ENCODE results near the gene GALNT5. TPM values are rescaled to one million over a fixed set of nuclear protein-coding genes. Genes with fewer than 3 reads are reported as not detected.

Gene GALNT5
- total and polyA plus RNA-seq, 10 of the 15 experiments (the other 5 are each of a cell fraction or from before 2014, with no cell fraction given), result under 0.01 to 0.25 (median 0.03) TPM; not detected in 4

- TF ChIP-seq RAD21 (IDR thresholded peaks at IDR 0.05; ENCODE audit: insufficient read depth, low read depth, low read length) (no peak), PML (IDR thresholded peaks at IDR 0.05; ENCODE audit: low read length) (no peak)
Measured at GRCh38 chr2:157349949-157350515, 92.5 kb downstream of the GALNT5 start (continued).

- Histone ChIP-seq H3K27me3 (replicated peaks in 1 of 2; ENCODE audit: control insufficient read depth in 2 of 2, insufficient read depth in 2 of 2, low read length in 1 of 2) (no peaks in the 10 kb centered on the region), H3K4me1 (ENCODE audit: control insufficient read depth, insufficient read depth, low read length) (no peaks in the 10 kb centered on the region), H2AFZ (ENCODE audit: control insufficient read depth, low read depth, low read length) (no peak overlapping the region), H3K27ac (ENCODE audit: control insufficient read depth, insufficient read depth) (no peak overlapping the region), H3K9me3 (replicated peaks; ENCODE audit: control insufficient read depth, insufficient read depth, low read length) (no peaks in the 10 kb centered on the region; the same call in 1 of the 3 replicates), H3K4me3 (no peak overlapping the region), H3K36me3 (ENCODE audit: control insufficient read depth in 2 of 2, insufficient read depth in 2 of 2, low read length in 1 of 2) (no peaks in the 10 kb centered on the region), H4K20me1 (ENCODE audit: control insufficient read depth, insufficient read depth) (no peaks in the 10 kb centered on the region), H3K4me2 (ENCODE audit: control insufficient read depth, insufficient read depth) (no peak overlapping the region), H3K9ac (ENCODE audit: control insufficient read depth, insufficient read depth, low read length) (no peak overlapping the region), H3K79me2 (ENCODE audit: control insufficient read depth, insufficient read depth, low read length) (no peaks in the 10 kb centered on the region)
- SMC1A ChIA-PET (ENCODE audit: uncharacterized antibody, unreplicated experiment), result interaction anchor here (1.1 to 1.7 kb wide), 4 partner anchors 8 to 53 kb away, joined by 3 to 7 read pairs (median 5); no protein-coding TSS in a partner anchor
- CTCF ChIA-PET, result interaction anchor here (1.5 to 8.6 kb wide), 2 partner anchors 20 to 28 kb away, joined by 5 to 70 read pairs; no protein-coding TSS in a partner anchor
- no peak for DNase-seq (ENCODE audit: low read depth, low spot score)
- no peak for ATAC-seq
- POLR2A ChIA-PET, result interaction anchor here (1.0 kb wide), 1 partner anchor 49 kb away, joined by 3 read pairs; no protein-coding TSS in a partner anchor
- no TSS peak for BruUV-seq (replicated peaks)
- RAD21 ChIA-PET (ENCODE audit: unreplicated experiment), result interaction anchor here (1.3 kb wide), 1 partner anchor 28 kb away, joined by 4 read pairs; no protein-coding TSS in a partner anchor
- in situ Hi-C loops (cut with MboI) (no loop called here), intact Hi-C loops (cut with micrococcal nuclease; ENCODE audit: unreplicated experiment) (no loop called here)
- WGBS (ENCODE audit: insufficient coverage, insufficient replicate concordance, low lambda C conversion rate, missing lambda C conversion rate), result 100% methylated on average over 1 of the region's 1 CpG
- FAIRE-seq, result no peak
- no peak for TF ChIP-seq NR2C2 (IDR thresholded peaks at IDR 0.05; ENCODE audit: borderline replicate concordance, control insufficient read depth, insufficient read length, low read depth)
- no peak for TF ChIP-seq POLR2AphosphoS5 (IDR thresholded peaks at IDR 0.05; ENCODE audit: low read length)
- no peak for TF ChIP-seq PAX5 (IDR thresholded peaks at IDR 0.05; ENCODE audit: borderline replicate concordance, low read depth, low read length)
- TF ChIP-seq SREBF2 (IDR thresholded peaks at IDR 0.05; ENCODE audit: low read length), result no peak
- no peak for TF ChIP-seq IRF5 (IDR thresholded peaks at IDR 0.05; ENCODE audit: borderline replicate concordance)
- TF ChIP-seq CHD4 (IDR thresholded peaks at IDR 0.05), result no peak
- no peak for TF ChIP-seq WRNIP1 (IDR thresholded peaks at IDR 0.05; ENCODE audit: borderline replicate concordance, low read depth, low read length)
- TF ChIP-seq CTCF (IDR thresholded peaks at IDR 0.05 in 2 of 3, conservative IDR thresholded peaks at IDR 0.05 in 1 of 3; ENCODE audit: control insufficient read depth in 2 of 3, extremely low read depth in 1 of 3, insufficient read depth in 1 of 3, low read depth in 3 of 3, low read length in 3 of 3), result no peak
- no peak for TF ChIP-seq HDGF (IDR thresholded peaks at IDR 0.05)
Measured at GRCh38 chr2:157355618-157356017, 98.1 kb downstream of the GALNT5 start.

Measured in GM12878 (cell line).